Heart left ventricle (tissue), 16 donors: ENCODE measurements around the gene RAB22A. TPM values are rescaled to one million over a fixed set of nuclear protein-coding genes. Genes with fewer than 3 reads are reported as not detected.

ENCODE experiments used
- ATAC-seq, 4 donors: fragments of 200-7000 bp; cut with Tn5 transposase; one replicate each; pipeline ENCODE4 v1.9.1; 2020 to 2022; ENCODE audit warnings: moderate library complexity in 4 of 4, mild to moderate bottlenecking in 3 of 4, moderate number of reproducible peaks in 1 of 4
- DNase-seq, 5 donors: peaks; one replicate each; pipeline ENCODE4 v3.0.0-alpha.2; 2020
- H3K27ac ChIP-seq, 12 donors: fragments of 200-600 bp; sonication (generic) in 4 of 12; one replicate each; pipeline versions ENCODE4 v1.5.0 to v1.8.0; 2016 to 2022; ENCODE audit warnings: mild to moderate bottlenecking in 2 of 12
- H3K27me3 ChIP-seq, 9 donors: fragments of 200-600 bp; sonication (generic) in 2 of 9; one replicate each; pipeline versions ENCODE4 v1.5.1 to v1.8.0; 2016 to 2022; ENCODE audit warnings: mild to moderate bottlenecking in 3 of 9
- H3K36me3 ChIP-seq, 9 donors: fragments of 200-600 bp; sonication (generic) in 2 of 9; one replicate each; pipeline versions ENCODE4 v1.5.0 to v1.8.0; 2018 to 2022; ENCODE audit warnings: mild to moderate bottlenecking in 2 of 9
- H3K4me1 ChIP-seq, 12 donors: fragments of 200-600 bp; sonication (generic) in 4 of 12; one replicate each; pipeline versions ENCODE4 v1.5.0 to v1.8.0; 2016 to 2022; ENCODE audit warnings: mild to moderate bottlenecking in 3 of 12
- H3K4me3 ChIP-seq, 12 donors: fragments of 200-600 bp; sonication (generic) in 4 of 12; one replicate each; pipeline versions ENCODE4 v1.5.0 to v1.8.0; 2017 to 2022; ENCODE audit warnings: mild to moderate bottlenecking in 9 of 12, moderate library complexity in 4 of 12
- H3K9me3 ChIP-seq, 12 donors: fragments of 200-600 bp; sonication (generic) in 4 of 12; one replicate each; pipeline versions ENCODE4 v1.5.0 to v1.8.0; 2016 to 2022; ENCODE audit warnings: mild to moderate bottlenecking in 1 of 12
- POLR2A ChIP-seq, 2 donors: fragments of 450-650 bp; IDR thresholded peaks; one replicate each; pipeline ENCODE4 v1.6.1; 2017; ENCODE audit warnings: antibody characterized with exemption in 2 of 2, mild to moderate bottlenecking in 2 of 2, moderate library complexity in 2 of 2
- WGBS, 4 donors: extraction: QIAGEN DNeasy Blood & Tissue Kit in 2 of 4; methylation state at CpG; one replicate each; pipeline versions ENCODE4 v1.1.5 to v1.1.7; 2013 to 2018; 5-methylcytosine and 5-hydroxymethylcytosine counted together
- intact Hi-C, 10 donors: fragments of 100-400 bp; cut with DNase I; formaldehyde crosslinking; loops; one replicate each; pipeline versions ENCODE4 v1.11.1 to v1.14.2; 2022
- polyA plus RNA-seq, 2 donors: library from polyadenylated mRNA; stranded (reverse); fragments of 200-250 nt; gene quantifications; one replicate each; pipeline ENCODE4 v1.2.3, GENCODE V29; 2013
- total RNA-seq, 9 donors: library from RNA; depleted of rRNA in 2 of 9; stranded (reverse); fragments of >200 nt in 2 of 9; fragmentation: NEBNext Ultra II Directional in 3 of 9; extraction: Animal tissue kit (Norgen Biotek cat#: 25700) in 3 of 9; gene quantifications; one replicate each; pipeline versions ENCODE4 v1.1.0 to v1.2.4, GENCODE V29; 2016 to 2023
- TF ChIP-seq, protein P1 (sequence below), 12 donors: fragments of 200-600 bp; sonication (generic) in 4 of 12; IDR thresholded peaks; one replicate each; pipeline versions ENCODE4 v1.5.0 to v1.8.0; 2018 to 2022; ENCODE audit warnings: antibody characterized with exemption in 12 of 12, mild to moderate bottlenecking in 5 of 12
- donor health status: ischemic (EF 13 %, LVEDD 7.1; RV severe dilation, severe dysfunction).
- donor health status: healthy with polysubstance abuse.
- donor health status: DM: no; HTN: yes; CAD: no.
- donor health status: DM: no; HTN: no; CAD: no.
- donor health status: ischemic (EF 25% LVEDD 6.9; RV normal size, moderate dysfunction).
- donor health status: ischemic (EF 25% LVEDD 5.7; RV mildly dilated, moderate dysfunction).
- donor health status: healthy.
- donor health status: DM: yes; HTN: yes; CAD: no.
- donor health status: ischemic (EF 35%, LVEDD 5.7; RV mildly dilated, moderate dysfunction).
- donor health status: nonischemic (EF 11% LVEDD 7.7; RV severe dilation, severe dysfunction).
- donor health status: DM: yes; HTN: yes; CAD: no.
- donor health status: PGD.
- donor health status: ischemic (EF 29% LVEDD 5.4; RV normal size, mild dysfunction).
- donor health status: nonischemic (EF 23%, LVEDD 6.1; RV moderate dilation, normal function).

RAB22A gene
- total and polyA plus RNA-seq, 11 donors, result 3.0 to 9.7 (median 6.4) TPM

DNA sequence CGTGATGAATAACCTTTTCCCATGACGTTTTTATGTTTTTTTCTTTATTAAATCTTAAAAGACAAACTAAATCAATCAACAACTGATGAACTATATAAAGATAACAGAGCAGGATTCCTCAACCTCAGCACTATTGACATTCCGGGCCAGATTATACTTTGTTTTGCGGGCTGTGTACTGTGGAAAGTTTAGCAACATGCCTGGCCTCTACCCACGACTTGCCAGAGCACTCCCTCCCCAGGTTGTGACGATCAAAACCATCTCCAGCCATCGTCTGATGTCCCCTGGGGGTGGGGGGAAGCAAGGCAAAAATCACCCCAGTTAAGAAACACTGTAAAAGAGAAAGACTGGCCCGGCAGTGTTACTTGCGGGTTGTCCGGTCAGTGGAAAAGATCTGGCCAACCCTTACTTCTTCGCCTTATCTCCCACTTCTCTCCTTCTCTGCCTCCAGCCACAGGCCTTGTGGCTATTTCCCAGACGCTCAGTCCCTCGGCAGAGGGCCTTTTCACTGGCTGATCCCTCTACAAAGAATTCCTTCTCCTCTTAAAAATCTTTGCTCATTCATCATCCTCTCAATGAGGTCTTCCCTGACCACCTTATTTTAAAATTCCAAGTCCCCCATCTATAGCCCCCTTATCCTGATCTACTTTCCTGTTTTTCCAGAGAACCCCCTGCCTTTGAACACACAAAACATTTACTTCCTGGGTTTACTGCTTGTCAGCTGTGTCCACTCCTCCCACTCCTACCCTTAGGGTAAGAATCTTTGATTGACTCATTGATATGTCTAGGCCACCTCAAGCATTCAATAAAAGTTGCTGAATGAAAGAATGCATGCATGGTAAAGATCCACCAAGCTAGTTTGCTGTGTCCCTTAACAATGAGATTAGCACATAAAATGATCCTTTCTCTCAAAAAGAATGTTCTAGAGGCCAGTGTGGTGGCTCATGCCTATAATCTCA is 14.7 kb upstream of the RAB22A start:
- ATAC-seq (no peak), DNase-seq (no peak)
- H3K4me1 ChIP-seq, result peaks cover 0 to 4% (median 0%) of the 10 kb centered on the region in 12 donors
- no peaks in the 10 kb centered on the region for H3K27me3 ChIP-seq
- no peak overlapping the region for H3K27ac ChIP-seq
- 67 to 79% (median 75%) methylated on average over 13 of the region's 13 CpGs for WGBS, 4 donors
- intact Hi-C loops, result no loop called here
- H3K4me3 ChIP-seq, result no peak overlapping the region
- TF ChIP-seq POLR2A (IDR thresholded peaks at IDR 0.05), result no peak
- H3K9me3 ChIP-seq, result no peaks in the 10 kb centered on the region
- no peaks in the 10 kb centered on the region for H3K36me3 ChIP-seq

DNA sequence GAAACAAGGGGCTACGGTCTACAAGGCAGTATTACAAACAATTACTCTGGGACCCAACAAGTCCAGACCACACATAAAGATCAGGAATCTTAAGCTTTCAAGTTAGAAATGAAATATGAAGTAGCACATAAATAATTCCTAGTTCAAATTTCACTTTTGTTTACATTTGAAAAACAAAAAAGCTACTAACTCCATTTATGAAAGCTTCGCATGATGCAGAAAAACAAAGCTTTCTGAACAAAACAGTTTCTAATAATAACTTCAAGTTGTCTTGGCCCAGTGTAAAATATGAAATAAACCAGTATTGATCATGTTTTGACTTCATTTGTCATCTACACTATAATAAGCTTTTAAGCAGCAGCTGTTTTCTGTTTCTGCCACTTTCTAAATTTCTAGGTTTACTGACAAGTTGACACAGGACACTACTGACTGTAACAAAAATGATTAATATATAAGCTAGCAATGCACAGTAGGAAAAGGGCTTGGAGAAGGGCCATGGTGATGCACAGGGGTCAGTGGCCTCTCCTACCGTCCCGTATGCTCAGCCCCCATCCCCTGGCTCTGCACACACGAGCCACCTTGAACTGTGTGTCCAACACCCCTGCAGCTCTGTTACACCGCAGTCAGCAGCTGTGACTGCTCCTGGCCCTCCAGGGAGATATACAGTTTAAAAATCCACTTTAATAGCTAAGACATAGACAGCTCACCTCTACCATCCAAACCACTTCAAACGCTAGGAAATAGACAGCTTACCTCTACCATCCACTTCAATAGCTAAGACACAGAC is 13.3 kb upstream of the RAB22A start:
- no peak overlapping the region for H3K27ac ChIP-seq
- peaks cover 0 to 4% (median 0%) of the 10 kb centered on the region in 12 donors for H3K4me1 ChIP-seq
- H3K4me3 ChIP-seq, result no peak overlapping the region
- no peak for DNase-seq
- intact Hi-C loops, result no loop called here
- no peaks in the 10 kb centered on the region for H3K27me3 ChIP-seq
- no peaks in the 10 kb centered on the region for H3K9me3 ChIP-seq
- 79 to 84% (median 82%) methylated on average over 7 of the region's 7 CpGs for WGBS, 4 donors
- no peak for ATAC-seq
- H3K36me3 ChIP-seq, result peaks cover 0 to 8% (median 0%) of the 10 kb centered on the region in 9 donors
- TF ChIP-seq POLR2A (IDR thresholded peaks at IDR 0.05), result no peak
- TF ChIP-seq, protein P1, sequence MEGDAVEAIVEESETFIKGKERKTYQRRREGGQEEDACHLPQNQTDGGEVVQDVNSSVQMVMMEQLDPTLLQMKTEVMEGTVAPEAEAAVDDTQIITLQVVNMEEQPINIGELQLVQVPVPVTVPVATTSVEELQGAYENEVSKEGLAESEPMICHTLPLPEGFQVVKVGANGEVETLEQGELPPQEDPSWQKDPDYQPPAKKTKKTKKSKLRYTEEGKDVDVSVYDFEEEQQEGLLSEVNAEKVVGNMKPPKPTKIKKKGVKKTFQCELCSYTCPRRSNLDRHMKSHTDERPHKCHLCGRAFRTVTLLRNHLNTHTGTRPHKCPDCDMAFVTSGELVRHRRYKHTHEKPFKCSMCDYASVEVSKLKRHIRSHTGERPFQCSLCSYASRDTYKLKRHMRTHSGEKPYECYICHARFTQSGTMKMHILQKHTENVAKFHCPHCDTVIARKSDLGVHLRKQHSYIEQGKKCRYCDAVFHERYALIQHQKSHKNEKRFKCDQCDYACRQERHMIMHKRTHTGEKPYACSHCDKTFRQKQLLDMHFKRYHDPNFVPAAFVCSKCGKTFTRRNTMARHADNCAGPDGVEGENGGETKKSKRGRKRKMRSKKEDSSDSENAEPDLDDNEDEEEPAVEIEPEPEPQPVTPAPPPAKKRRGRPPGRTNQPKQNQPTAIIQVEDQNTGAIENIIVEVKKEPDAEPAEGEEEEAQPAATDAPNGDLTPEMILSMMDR (IDR thresholded peaks at IDR 0.05), result no peak

DNA sequence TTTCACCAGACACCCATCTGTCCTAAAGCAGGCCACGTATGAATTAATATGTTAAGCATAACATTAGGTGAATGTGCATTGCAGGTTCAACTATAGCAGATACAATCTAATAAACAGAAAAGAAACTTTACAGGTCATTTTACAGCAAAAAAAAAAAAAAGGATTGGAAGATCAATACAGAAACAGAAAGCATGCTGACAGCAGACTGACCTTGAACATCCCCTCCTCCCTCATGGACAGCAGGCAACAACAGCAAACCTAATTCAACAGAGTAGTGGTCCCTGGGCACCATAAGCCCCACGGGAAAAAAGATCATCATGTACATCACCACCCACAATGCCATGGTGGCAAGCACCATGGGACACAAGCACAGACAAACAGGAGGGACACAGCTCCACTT is 12.1 kb upstream of the RAB22A start:
- no peak for ATAC-seq
- DNase-seq, result no peak
- WGBS, 4 donors, result 46 to 71% (median 52%) methylated on average over 2 of the region's 2 CpGs
- Histone ChIP-seq H3K4me1 (peaks cover 0 to 4% (median 0%) of the 10 kb centered on the region in 12 donors), H3K27ac (no peak overlapping the region), H3K36me3 (peaks cover 0 to 15% (median 0%) of the 10 kb centered on the region in 9 donors), H3K4me3 (no peak overlapping the region), H3K9me3 (no peaks in the 10 kb centered on the region), H3K27me3 (no peaks in the 10 kb centered on the region)
- TF ChIP-seq, protein P1 (IDR thresholded peaks at IDR 0.05), result no peak
- no peak for TF ChIP-seq POLR2A (IDR thresholded peaks at IDR 0.05)
- intact Hi-C loops, result no loop called here

GRCh38 chr20:58300321-58300720 is 9.2 kb upstream of the RAB22A start:
- intact Hi-C loops, result loop anchor here in 1 of 10 donors (10.0 kb wide), 1 partner anchor 354 kb away; the partner anchor contains the start of gene STX16
- Histone ChIP-seq H3K9me3 (no peaks in the 10 kb centered on the region), H3K27ac (no peak overlapping the region), H3K36me3 (peaks cover 0 to 22% (median 0%) of the 10 kb centered on the region in 9 donors), H3K4me1 (peaks cover 0 to 3% (median 0%) of the 10 kb centered on the region in 12 donors), H3K27me3 (no peaks in the 10 kb centered on the region), H3K4me3 (no peak overlapping the region)
- no peak for TF ChIP-seq POLR2A (IDR thresholded peaks at IDR 0.05)
- TF ChIP-seq, protein P1 (IDR thresholded peaks at IDR 0.05), result no peak
- 88 to 93% (median 92%) methylated on average over 5 of the region's 5 CpGs for WGBS, 4 donors
- no peak for ATAC-seq
- no peak for DNase-seq
